Fibroblast of lung (primary cell): ENCODE measurements around the gene ARHGAP36. TPM values are rescaled to one million over a fixed set of nuclear protein-coding genes. Genes with fewer than 3 reads are reported as not detected.

Source experiments
- DNase-seq, 2 donors: peaks; one replicate each; pipeline versions ENCODE4 v3.0.0 to v3.0.0-alpha.2; 2010; ENCODE audit warnings: low read depth in 2 of 2
- H2AFZ ChIP-seq: 2 replicates; pipeline ENCODE4 v1.5.1; 2012; ENCODE audit warnings: low read length, control low read depth, inconsistent platforms
- H3K27ac ChIP-seq: 2 replicates; pipeline ENCODE4 v1.5.1; 2011; ENCODE audit warnings: low read length, control low read depth; ENCODE audit not compliant: insufficient read depth
- H3K27me3 ChIP-seq: 2 replicates; pipeline ENCODE4 v1.5.1; 2011; ENCODE audit warnings: mild to moderate bottlenecking, low read length; ENCODE audit not compliant: control insufficient read depth, insufficient read depth
- H3K36me3 ChIP-seq: 2 replicates; pipeline ENCODE4 v1.5.1; 2011; ENCODE audit warnings: low read length; ENCODE audit not compliant: control insufficient read depth, insufficient read depth
- H3K4me1 ChIP-seq: 2 replicates; pipeline ENCODE4 v1.5.1; 2011; ENCODE audit warnings: low read length; ENCODE audit not compliant: control insufficient read depth, insufficient read depth; ENCODE audit errors: extremely low read depth
- H3K4me2 ChIP-seq: 2 replicates; pipeline ENCODE4 v1.5.1; 2011; ENCODE audit warnings: low read length, control low read depth; ENCODE audit not compliant: insufficient read depth; ENCODE audit errors: extremely low read depth
- H3K4me3 ChIP-seq, 4 experiments: fragments of 200-600 bp in 1 of 4; sonication (generic) in 1 of 4; replicated peaks in 1 of 4; 2 replicates each; pipeline ENCODE4 v1.5.1; 2011 to 2016; ENCODE audit warnings: low read length in 4 of 4, low read depth in 3 of 4, mild to moderate bottlenecking in 3 of 4, control low read depth in 2 of 4, inconsistent platforms in 1 of 4, mixed read lengths in 1 of 4; ENCODE audit not compliant: insufficient read depth in 1 of 4; ENCODE audit errors: control extremely low read depth in 1 of 4
- H3K79me2 ChIP-seq: 2 replicates; pipeline ENCODE4 v1.5.1; 2012; ENCODE audit warnings: mild to moderate bottlenecking, low read length, inconsistent platforms; ENCODE audit not compliant: control insufficient read depth, insufficient read depth
- H3K9ac ChIP-seq: 2 replicates; pipeline ENCODE4 v1.5.1; 2011; ENCODE audit warnings: mild to moderate bottlenecking, low read length, control low read depth; ENCODE audit not compliant: insufficient read depth
- H3K9me3 ChIP-seq: 2 replicates; pipeline ENCODE4 v1.5.1; 2012; ENCODE audit warnings: low read depth, low read length; ENCODE audit not compliant: control insufficient read depth, insufficient read depth
- H4K20me1 ChIP-seq: 2 replicates; pipeline ENCODE4 v1.5.1; 2011; ENCODE audit warnings: low read length; ENCODE audit not compliant: control insufficient read depth, insufficient read depth; ENCODE audit errors: extremely low read depth
- CTCF ChIP-seq, 2 donors: IDR thresholded peaks in 1 of 2; conservative IDR thresholded peaks in 1 of 2; 1 replicate in 1 of 2; 2 replicates in 1 of 2; pipeline ENCODE4 v1.5.1; 2011 to 2012; ENCODE audit warnings: low read length in 2 of 2, control low read depth in 1 of 2, inconsistent platforms in 1 of 2, low read depth in 1 of 2, mild to moderate bottlenecking in 1 of 2
- EZH2 ChIP-seq: IDR thresholded peaks from 2 replicates; pipeline ENCODE4 v1.5.1; 2012; ENCODE audit warnings: low read length, control low read depth, mild to moderate bottlenecking; ENCODE audit errors: missing control alignments
- polyA plus RNA-seq, 2 donors: library from polyadenylated mRNA; depleted of rRNA in 1 of 2; stranded (reverse) in 1 of 2; unstranded in 1 of 2; fragments of >200 nt; gene quantifications; 2 replicates each; pipeline ENCODE4 v1.2.1, GENCODE V29; 2011 to 2012; ENCODE audit warnings: missing spikeins in 1 of 2
- total RNA-seq: library from RNA; depleted of rRNA; stranded (reverse); fragments of >200 nt; gene quantifications from 2 replicates; pipeline ENCODE4 v1.2.1, GENCODE V29; 2014

ARHGAP36 gene
- total and polyA plus RNA-seq, 2 donors (not counting 1 experiment from before 2014, with no cell fraction given): not detected

- peaks cover 2% of the 10 kb centered on the region for H4K20me1 ChIP-seq
- no peak overlapping the region for H2AFZ ChIP-seq
- no peak overlapping the region for H3K27ac ChIP-seq
- TF ChIP-seq EZH2 (no peak), CTCF (conservative IDR thresholded peaks at IDR 0.05 in 1 of 2, IDR thresholded peaks at IDR 0.05 in 1 of 2; ENCODE audit: low read depth in 1 of 2, low read length in 2 of 2) (no peak)
- H3K79me2 ChIP-seq: no peaks in the 10 kb centered on the region
- no peak overlapping the region for H3K4me2 ChIP-seq
- no peaks in the 10 kb centered on the region for H3K9me3 ChIP-seq
- no peak overlapping the region for H3K9ac ChIP-seq
- H3K4me3 ChIP-seq: no peak overlapping the region
- no peaks in the 10 kb centered on the region for H3K36me3 ChIP-seq
- H3K27me3 ChIP-seq: no peaks in the 10 kb centered on the region
- no peaks in the 10 kb centered on the region for H3K4me1 ChIP-seq
- no peak for DNase-seq
Observed at GRCh38 chrX:131083510-131084142, 25.5 kb downstream of the ARHGAP36 start.

GRCh38 chrX:131084145-131084544, 26.0 kb downstream of the ARHGAP36 start:
- Histone ChIP-seq H3K79me2 (no peaks in the 10 kb centered on the region), H3K27ac (no peak overlapping the region), H3K4me2 (no peak overlapping the region), H3K4me1 (no peaks in the 10 kb centered on the region), H3K27me3 (no peaks in the 10 kb centered on the region), H3K4me3 (no peak overlapping the region), H2AFZ (no peak overlapping the region), H3K36me3 (no peaks in the 10 kb centered on the region), H3K9me3 (no peaks in the 10 kb centered on the region), H3K9ac (no peak overlapping the region), H4K20me1 (peaks cover 2% of the 10 kb centered on the region)
- DNase-seq: no peak
- TF ChIP-seq CTCF (conservative IDR thresholded peaks at IDR 0.05 in 1 of 2, IDR thresholded peaks at IDR 0.05 in 1 of 2; ENCODE audit: low read depth in 1 of 2, low read length in 2 of 2) (no peak), EZH2 (no peak)

- no peaks in the 10 kb centered on the region for H3K36me3 ChIP-seq
- no peaks in the 10 kb centered on the region for H4K20me1 ChIP-seq
- H3K4me3 ChIP-seq: no peak overlapping the region
- no peak overlapping the region for H3K4me2 ChIP-seq
- H3K4me1 ChIP-seq: no peaks in the 10 kb centered on the region
- H3K9me3 ChIP-seq: no peaks in the 10 kb centered on the region
- TF ChIP-seq EZH2 (no peak), CTCF (conservative IDR thresholded peaks at IDR 0.05 in 1 of 2, IDR thresholded peaks at IDR 0.05 in 1 of 2; ENCODE audit: low read depth in 1 of 2, low read length in 2 of 2) (no peak)
- H2AFZ ChIP-seq: no peak overlapping the region
- H3K27me3 ChIP-seq: no peaks in the 10 kb centered on the region
- H3K79me2 ChIP-seq: no peaks in the 10 kb centered on the region
- no peak overlapping the region for H3K9ac ChIP-seq
- H3K27ac ChIP-seq: no peak overlapping the region
- no peak for DNase-seq
Observed at GRCh38 chrX:131136776-131137175, 78.6 kb downstream of the ARHGAP36 start.
